GM23338 (cell line): ENCODE results near the gene FGFR2. TPM values are rescaled to one million over a fixed set of nuclear protein-coding genes. Genes with fewer than 3 reads are reported as not detected.

Experiments used
- ATAC-seq: fragments of 200-7000 bp; cut with Tn5 transposase; 3 replicates; pipeline ENCODE4 v1.9.1; 2020
- DNase-seq: peaks from one replicate; pipeline ENCODE4 v3.0.0-alpha.2; 2015; ENCODE audit warnings: low spot score
- H2AFZ ChIP-seq: fragments of 200-600 bp; sonication (generic); 2 replicates; pipeline ENCODE4 v1.8.0; 2016; ENCODE audit warnings: antibody characterized with exemption, mild to moderate bottlenecking, moderate library complexity
- H3F3A ChIP-seq: fragments of 200-600 bp; sonication (generic); replicated peaks from 2 replicates; pipeline ENCODE4 v1.8.0; 2017; ENCODE audit warnings: antibody characterized with exemption, mixed run types, low read depth
- H3K27ac ChIP-seq: fragments of 200-600 bp; sonication (generic); 2 replicates; pipeline ENCODE4 v1.6.1; 2016; ENCODE audit warnings: low read depth
- H3K27me3 ChIP-seq: fragments of 200-600 bp; sonication (generic); 2 replicates; pipeline ENCODE4 v1.8.0; 2016; ENCODE audit warnings: mild to moderate bottlenecking, mixed run types, moderate library complexity; ENCODE audit not compliant: insufficient read depth
- H3K36me3 ChIP-seq: fragments of 200-600 bp; sonication (generic); 2 replicates; pipeline ENCODE4 v1.8.0; 2016; ENCODE audit warnings: mild to moderate bottlenecking; ENCODE audit not compliant: insufficient read depth
- H3K4me1 ChIP-seq: fragments of 200-600 bp; sonication (generic); 2 replicates; pipeline ENCODE4 v1.8.0; 2016; ENCODE audit warnings: mild to moderate bottlenecking, moderate library complexity; ENCODE audit not compliant: insufficient read depth
- H3K4me2 ChIP-seq: fragments of 200-600 bp; sonication (generic); 2 replicates; pipeline ENCODE4 v1.7.1; 2017; ENCODE audit warnings: mixed run types
- H3K4me3 ChIP-seq: fragments of 200-600 bp; sonication (generic); 2 replicates; pipeline ENCODE4 v1.6.1; 2016; ENCODE audit warnings: mixed run types
- H3K79me2 ChIP-seq: fragments of 200-600 bp; sonication (generic); replicated peaks from 2 replicates; pipeline ENCODE4 v1.8.0; 2017; ENCODE audit warnings: mild to moderate bottlenecking; ENCODE audit not compliant: insufficient read depth
- H3K9me2 ChIP-seq: fragments of 200-600 bp; sonication (generic); 2 replicates; pipeline ENCODE4 v1.8.0; 2017; ENCODE audit not compliant: insufficient read depth
- H4K20me1 ChIP-seq: fragments of 200-600 bp; sonication (generic); replicated peaks from 2 replicates; pipeline ENCODE4 v1.8.0; 2017; ENCODE audit warnings: mild to moderate bottlenecking; ENCODE audit not compliant: insufficient read depth
- H3K27ac Mint-ChIP-seq: 2 replicates; pipeline ENCODE4 v1.8.0; 2020; ENCODE audit warnings: inconsistent platforms, mild to moderate bottlenecking, moderate library complexity, mixed read lengths
- H3K27me3 Mint-ChIP-seq: 3 replicates; pipeline ENCODE4 v1.8.0; 2022; ENCODE audit warnings: low read depth, mild to moderate bottlenecking, moderate library complexity, mixed read lengths, inconsistent platforms; ENCODE audit not compliant: insufficient read depth, poor library complexity
- H3K36me3 Mint-ChIP-seq: 3 replicates; pipeline ENCODE4 v1.8.0; 2021; ENCODE audit warnings: low read depth, mild to moderate bottlenecking, inconsistent platforms, moderate library complexity, mixed read lengths
- H3K4me1 Mint-ChIP-seq: 3 replicates; pipeline ENCODE4 v1.8.0; 2020; ENCODE audit warnings: mild to moderate bottlenecking, inconsistent platforms, mixed read lengths
- H3K4me3 Mint-ChIP-seq: 3 replicates; pipeline ENCODE4 v1.8.0; 2021; ENCODE audit warnings: moderate library complexity, mild to moderate bottlenecking, inconsistent platforms, mixed read lengths
- H3K9me3 Mint-ChIP-seq: 3 replicates; pipeline ENCODE4 v1.8.0; 2020; ENCODE audit warnings: moderate library complexity, mild to moderate bottlenecking, inconsistent platforms, mixed read lengths
- ETS1 ChIP-seq: IDR thresholded peaks from 2 replicates; pipeline ENCODE4 v1.6.1; 2016; ENCODE audit warnings: antibody characterized with exemption
- EZH2 ChIP-seq: fragments of 200-600 bp; sonication (generic); IDR thresholded peaks from one replicate; pipeline ENCODE4 v1.8.0; 2017; ENCODE audit warnings: antibody characterized with exemption, mild to moderate bottlenecking, low read depth; ENCODE audit not compliant: unreplicated experiment
- EZH2phosphoT487 ChIP-seq: fragments of 200-600 bp; sonication (generic); IDR thresholded peaks from one replicate; pipeline ENCODE4 v1.8.1; 2018; ENCODE audit warnings: antibody characterized with exemption; ENCODE audit not compliant: unreplicated experiment
- JUNB ChIP-seq: IDR thresholded peaks from one replicate; pipeline ENCODE4 v1.6.1; 2016; ENCODE audit warnings: antibody characterized with exemption; ENCODE audit not compliant: unreplicated experiment
- NANOG ChIP-seq: IDR thresholded peaks from 2 replicates; pipeline ENCODE4 v1.6.1; 2016; ENCODE audit warnings: antibody characterized with exemption, borderline replicate concordance
- STAT1 ChIP-seq: IDR thresholded peaks from one replicate; pipeline ENCODE4 v1.6.1; 2016; ENCODE audit warnings: antibody characterized with exemption; ENCODE audit not compliant: unreplicated experiment
- ZNF331 ChIP-seq: fragments of 250-450 bp; sonication (Bioruptor Pico); IDR thresholded peaks from 2 replicates; pipeline ENCODE4 v1.5.0; 2020; ENCODE audit warnings: low read depth, mild to moderate bottlenecking, moderate library complexity
- ZNF462 ChIP-seq: fragments of 250-450 bp; sonication (Bioruptor Pico); IDR thresholded peaks from 2 replicates; pipeline ENCODE4 v1.5.0; 2020; ENCODE audit warnings: mild to moderate bottlenecking, moderate library complexity
- polyA plus RNA-seq: library from polyadenylated mRNA; unstranded; fragments of >200 nt; fragmentation: Nextera tagmentation; extraction: Ambion mirVana; gene quantifications from 2 replicates; pipeline ENCODE4 v1.2.1, GENCODE V29; 2016
- total RNA-seq: library from RNA; depleted of rRNA; stranded (reverse); fragments of >200 nt; shearing (Covaris generic); gene quantifications from 2 replicates; pipeline ENCODE4 v1.2.3, GENCODE V29; 2014

FGFR2 gene
- total and polyA plus RNA-seq, 2 experiments from 2014 or later: 31.1 to 106 TPM

- H3K9me2 ChIP-seq: no peaks in the 10 kb centered on the region
- Mint-ChIP-seq H3K4me3 (no peak overlapping the region), H3K4me1 (peaks cover 27% of the 10 kb centered on the region)
Measured at GRCh38 chr10:121605708-121606107, 7.5 kb upstream of the FGFR2 start.

GRCh38 chr10:121601458-121601857 is 3.2 kb upstream of the FGFR2 start:
- Mint-ChIP-seq H3K4me1 (peaks cover 32% of the 10 kb centered on the region), H3K4me3 (peak overlapping the region; percentile 49; the same call in 1 of the 3 replicates), H3K9me3 (no peaks in the 10 kb centered on the region; the same call in 2 of the 3 replicates), H3K27me3 (peaks cover 16% of the 10 kb centered on the region), H3K27ac (no peak overlapping the region), H3K36me3 (peaks cover 3% of the 10 kb centered on the region; the same call in 1 of the 3 replicates)
- peaks cover 10% of the 10 kb centered on the region; the same call in 1 of the 2 replicates for H3F3A ChIP-seq
- H3K4me2 ChIP-seq: peak overlapping the region; percentile 73; the same call in 1 of the 2 replicates
- peaks cover 30% of the 10 kb centered on the region for H3K4me1 ChIP-seq
- no peak for TF ChIP-seq EZH2phosphoT487
- TF ChIP-seq ZNF331 (CRISPR knock-in tag): no peak
- DNase-seq (no peak), ATAC-seq (no peak)
- H3K36me3 ChIP-seq: no peaks in the 10 kb centered on the region
- no peak overlapping the region for H2AFZ ChIP-seq
- H3K9me2 ChIP-seq: no peaks in the 10 kb centered on the region
- H4K20me1 ChIP-seq: no peaks in the 10 kb centered on the region
- no peaks in the 10 kb centered on the region for H3K27me3 ChIP-seq
- H3K79me2 ChIP-seq: peaks cover 20% of the 10 kb centered on the region
- peak overlapping the region; percentile 51; the same call in 1 of the 2 replicates for H3K4me3 ChIP-seq
- no peak overlapping the region for H3K27ac ChIP-seq

More at GRCh38 chr10:121605708-121606107, 7.5 kb upstream of the FGFR2 start:
- Mint-ChIP-seq H3K27ac (no peak overlapping the region), H3K36me3 (no peaks in the 10 kb centered on the region), H3K9me3 (no peaks in the 10 kb centered on the region), H3K27me3 (peaks cover 22% of the 10 kb centered on the region)
- peaks cover 8% of the 10 kb centered on the region; the same call in 1 of the 2 replicates for H3K27me3 ChIP-seq
- no peaks in the 10 kb centered on the region for H4K20me1 ChIP-seq
- TF ChIP-seq JUNB: no peak
- TF ChIP-seq ETS1: no peak
- no peak for TF ChIP-seq STAT1
- peaks cover 12% of the 10 kb centered on the region for H3K4me1 ChIP-seq
- no peaks in the 10 kb centered on the region for H3K79me2 ChIP-seq
- no peak overlapping the region for H3K4me3 ChIP-seq
- H3F3A ChIP-seq: peaks cover 8% of the 10 kb centered on the region; the same call in 1 of the 2 replicates
- no peak overlapping the region for H3K27ac ChIP-seq
- ATAC-seq: no peak
- DNase-seq: no peak
- H3K4me2 ChIP-seq: no peak overlapping the region
- H2AFZ ChIP-seq: no peak overlapping the region
- H3K36me3 ChIP-seq: no peaks in the 10 kb centered on the region

- peaks cover 16% of the 10 kb centered on the region; the same call in 1 of the 2 replicates for H3F3A ChIP-seq
- peaks cover 30% of the 10 kb centered on the region for H3K4me1 ChIP-seq
- H3K36me3 ChIP-seq: no peaks in the 10 kb centered on the region
- H4K20me1 ChIP-seq: no peaks in the 10 kb centered on the region
- peak overlapping the region; percentile 56; the same call in 1 of the 2 replicates for H2AFZ ChIP-seq
- Mint-ChIP-seq H3K27ac (no peak overlapping the region), H3K4me1 (peaks cover 30% of the 10 kb centered on the region), H3K36me3 (peaks cover 4% of the 10 kb centered on the region; the same call in 2 of the 3 replicates), H3K4me3 (peak overlapping the region; percentile 49), H3K9me3 (no peaks in the 10 kb centered on the region; the same call in 2 of the 3 replicates), H3K27me3 (peaks cover 19% of the 10 kb centered on the region)
- peak overlapping the region; percentile 51 for H3K4me3 ChIP-seq
- no peak for ATAC-seq
- no peaks in the 10 kb centered on the region for H3K9me2 ChIP-seq
- H3K79me2 ChIP-seq: peaks cover 27% of the 10 kb centered on the region
- no peak overlapping the region for H3K27ac ChIP-seq
- H3K27me3 ChIP-seq: no peaks in the 10 kb centered on the region
- no peak for DNase-seq
- peak overlapping the region; percentile 73 for H3K4me2 ChIP-seq
- TF ChIP-seq EZH2: no peak
- no peak for TF ChIP-seq NANOG
- no peak for TF ChIP-seq STAT1
- no peak for TF ChIP-seq ZNF462 (CRISPR knock-in tag)
- no peak for TF ChIP-seq ETS1
Measured at GRCh38 chr10:121600611-121601010, 2.4 kb upstream of the FGFR2 start.
